GM19468 (cell line): Measurements from ENCODE around the gene SH3TC1.
A peak's percentile ranks its signal among the peaks of the same experiment; 100 is the strongest.

Experiments used
- ATAC-seq: cut with Tn5 transposase; IDR thresholded peaks from one replicate; pipeline ENCODE4 v1.9.1; 2021; ENCODE audit warnings: mild to moderate bottlenecking, moderate library complexity, moderate number of reproducible peaks; ENCODE audit not compliant: unreplicated experiment; ENCODE audit errors: extremely low read depth

Gene SH3TC1

DNA sequence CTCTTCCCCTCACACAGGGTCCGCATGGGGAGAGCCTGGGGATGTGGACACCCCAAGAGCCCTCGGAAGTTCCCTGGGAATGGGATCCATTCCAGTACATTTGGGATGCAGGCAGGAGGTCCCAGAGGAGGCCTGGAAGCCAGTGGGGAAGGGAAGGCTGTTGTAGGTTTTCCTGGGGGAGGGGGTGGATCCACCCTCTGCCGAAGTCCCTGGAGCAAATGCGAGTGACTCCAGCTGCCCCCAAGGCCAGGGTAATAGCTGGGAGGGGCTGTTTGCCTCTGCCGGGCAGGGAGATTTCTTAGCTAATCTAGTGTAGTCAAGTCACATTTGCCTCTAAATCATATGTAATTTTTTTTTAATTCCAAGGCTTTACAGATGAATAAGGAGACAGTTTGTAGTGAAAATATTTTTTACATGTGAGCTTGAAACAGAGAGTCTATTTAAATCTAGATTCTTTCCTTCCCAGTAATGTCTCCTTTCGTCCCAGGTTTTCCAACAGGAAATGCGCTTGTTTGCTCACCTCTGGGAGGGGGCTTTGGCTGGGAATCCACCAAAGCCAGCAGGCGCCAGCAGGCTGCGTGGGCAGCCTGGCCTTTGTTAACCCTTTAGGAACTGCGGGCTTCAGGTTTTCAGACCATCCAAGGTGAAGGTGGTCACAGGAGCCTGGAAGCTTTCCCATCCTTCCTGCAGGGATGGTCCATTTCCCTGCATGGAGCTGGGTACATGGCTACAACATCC, 26.8 kb downstream of the SH3TC1 start:
- no peak for ATAC-seq

DNA sequence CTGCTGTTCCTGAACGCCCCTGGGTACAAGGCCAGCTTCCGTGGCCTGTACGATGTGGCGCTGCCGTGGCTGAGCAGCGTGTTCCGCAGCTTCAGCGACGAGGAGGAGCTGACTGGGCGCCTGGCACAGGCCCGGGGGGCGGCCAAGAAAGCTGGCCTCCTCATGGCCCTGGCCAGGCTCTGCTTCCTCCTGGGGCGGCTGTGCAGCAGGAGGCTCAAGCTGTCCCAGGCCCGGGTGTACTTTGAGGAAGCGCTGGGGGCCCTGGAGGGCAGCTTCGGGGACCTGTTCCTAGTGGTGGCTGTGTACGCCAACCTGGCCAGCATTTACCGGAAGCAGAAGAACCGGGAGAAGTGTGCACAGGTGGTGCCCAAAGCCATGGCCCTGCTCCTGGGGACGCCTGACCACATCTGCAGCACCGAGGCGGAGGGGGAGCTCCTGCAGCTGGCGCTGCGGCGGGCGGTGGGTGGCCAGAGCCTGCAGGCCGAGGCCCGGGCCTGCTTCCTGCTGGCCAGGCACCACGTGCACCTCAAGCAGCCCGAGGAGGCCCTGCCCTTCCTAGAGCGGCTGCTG, 28.2 kb downstream of the SH3TC1 start:
- ATAC-seq, result no peak

DNA sequence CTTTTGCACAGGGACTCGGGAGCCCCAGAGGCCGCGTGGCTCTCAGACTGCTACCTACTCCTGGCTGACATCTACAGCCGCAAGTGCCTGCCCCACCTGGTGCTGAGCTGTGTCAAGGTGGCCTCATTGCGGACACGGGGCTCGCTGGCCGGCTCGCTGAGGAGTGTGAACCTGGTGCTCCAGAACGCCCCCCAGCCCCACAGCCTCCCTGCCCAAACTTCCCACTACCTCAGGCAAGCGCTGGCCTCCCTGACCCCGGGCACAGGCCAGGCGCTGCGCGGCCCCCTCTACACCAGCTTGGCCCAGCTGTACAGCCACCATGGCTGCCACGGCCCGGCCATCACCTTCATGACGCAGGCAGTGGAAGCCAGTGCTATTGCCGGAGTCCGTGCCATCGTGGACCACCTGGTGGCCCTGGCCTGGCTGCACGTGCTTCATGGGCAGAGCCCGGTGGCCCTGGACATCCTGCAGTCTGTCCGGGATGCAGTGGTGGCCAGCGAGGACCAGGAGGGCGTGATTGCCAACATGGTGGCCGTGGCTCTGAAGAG, 28.8 kb downstream of the SH3TC1 start:
- ATAC-seq, result no peak

DNA sequence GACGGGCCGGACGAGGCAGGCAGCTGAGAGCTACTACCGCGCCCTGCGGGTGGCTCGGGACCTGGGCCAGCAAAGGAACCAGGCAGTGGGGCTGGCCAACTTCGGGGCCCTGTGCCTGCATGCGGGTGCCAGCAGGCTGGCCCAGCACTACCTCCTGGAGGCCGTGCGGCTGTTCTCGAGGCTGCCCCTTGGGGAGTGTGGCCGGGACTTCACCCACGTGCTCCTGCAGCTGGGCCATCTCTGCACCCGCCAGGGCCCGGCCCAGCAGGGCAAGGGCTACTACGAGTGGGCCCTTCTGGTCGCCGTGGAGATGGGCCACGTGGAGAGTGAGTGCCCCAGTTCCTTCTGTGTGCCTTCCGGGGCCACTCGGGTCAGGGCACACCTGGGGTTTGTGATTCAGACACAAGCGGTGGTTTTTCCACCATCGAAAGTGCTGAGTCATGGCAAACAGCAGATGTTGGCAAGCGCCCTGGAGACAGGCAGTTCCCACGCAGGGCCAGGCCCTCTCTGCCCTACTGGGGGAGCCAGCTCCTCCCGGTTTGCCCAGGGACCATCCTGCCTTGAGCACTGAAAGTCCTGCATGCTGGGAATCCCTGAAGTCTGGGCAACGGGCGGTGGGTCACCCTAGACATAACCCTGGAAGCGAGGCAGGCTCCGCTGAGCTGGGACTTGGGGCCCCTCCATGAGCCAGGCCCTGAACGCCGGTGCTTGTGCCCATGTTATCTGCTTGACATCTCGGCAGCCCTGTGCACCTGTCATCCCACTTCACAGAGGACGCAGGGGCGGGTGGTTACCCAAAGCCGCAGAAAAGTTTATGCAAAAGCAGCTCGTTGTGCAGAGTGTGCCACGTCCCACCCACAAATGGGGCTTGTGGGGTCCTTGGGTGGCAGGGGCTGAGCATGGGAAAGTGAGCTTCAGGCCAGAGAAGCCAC, 29.5 kb downstream of the SH3TC1 start:
- ATAC-seq, result peak; percentile 53

DNA sequence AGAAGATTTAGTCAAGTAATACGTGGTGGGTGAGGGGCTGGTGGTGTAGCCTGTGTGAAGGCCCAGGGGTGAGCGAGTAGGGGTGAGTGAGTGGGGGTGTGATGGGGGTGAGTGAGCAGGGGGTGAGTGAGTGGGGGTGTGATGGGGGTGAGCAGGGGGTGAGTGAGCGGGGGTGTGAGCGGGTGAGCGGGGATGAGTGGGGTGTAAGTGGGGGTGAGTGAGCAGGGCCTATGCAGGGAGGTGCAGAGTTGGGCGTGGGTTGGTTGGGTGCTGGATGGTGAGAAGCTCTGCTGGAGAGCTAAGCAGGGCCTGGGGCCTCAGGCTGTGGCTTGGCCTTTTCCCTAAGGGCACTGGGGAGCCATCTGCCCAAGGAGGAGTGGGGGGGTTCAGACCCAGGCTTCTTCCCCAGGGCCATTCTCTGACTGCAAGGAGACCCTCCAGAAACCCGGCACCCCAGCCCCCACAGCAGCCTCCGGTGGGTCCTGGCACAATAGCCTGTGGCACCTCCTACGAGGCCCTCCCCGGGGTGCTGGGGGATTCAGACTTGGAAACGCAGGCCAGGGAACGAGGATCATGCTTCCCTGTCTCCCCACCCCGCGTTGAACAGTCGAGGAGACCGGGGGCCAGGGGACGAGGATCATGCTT, 30.4 kb downstream of the SH3TC1 start:
- ATAC-seq, result no peak

DNA sequence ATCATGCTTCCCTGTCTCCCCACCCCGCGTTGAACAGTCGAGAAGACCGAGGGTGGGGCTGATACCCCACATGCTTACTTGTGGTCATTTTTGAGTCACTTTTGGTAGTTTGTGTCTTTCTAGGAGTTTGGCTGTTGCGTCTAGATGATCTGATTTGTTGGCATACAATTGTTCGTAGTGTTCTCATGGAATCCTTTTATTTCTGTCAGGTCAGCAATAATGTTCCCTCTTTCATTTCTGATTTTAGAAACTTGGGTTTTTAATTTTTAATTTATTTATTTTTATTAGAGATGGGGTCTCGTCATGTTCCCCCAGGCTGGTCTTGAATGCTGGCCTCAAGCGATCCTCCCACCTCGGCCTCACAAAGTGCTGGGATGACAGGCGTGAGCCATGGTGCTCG, 30.9 kb downstream of the SH3TC1 start:
- ATAC-seq, result no peak

DNA sequence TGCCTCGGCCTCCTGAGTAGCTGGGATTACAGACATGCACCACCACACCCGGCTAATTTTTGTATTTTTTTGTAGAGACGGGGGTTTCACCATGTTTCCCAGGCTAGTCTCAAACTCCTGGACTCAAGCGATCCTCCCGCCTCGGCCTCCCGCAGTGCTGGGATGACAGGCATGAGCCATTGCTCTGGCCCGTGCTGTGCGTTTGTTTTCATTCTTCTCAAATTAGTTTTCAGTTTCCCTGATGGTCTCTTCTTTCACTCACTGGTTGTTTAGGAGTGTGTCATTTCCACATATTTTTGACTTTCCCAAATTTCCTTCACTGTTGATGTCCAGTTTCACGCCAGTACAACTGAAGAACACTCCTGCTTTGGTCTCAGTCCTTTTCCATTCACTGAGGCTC, 31.8 kb downstream of the SH3TC1 start:
- ATAC-seq, result no peak

DNA sequence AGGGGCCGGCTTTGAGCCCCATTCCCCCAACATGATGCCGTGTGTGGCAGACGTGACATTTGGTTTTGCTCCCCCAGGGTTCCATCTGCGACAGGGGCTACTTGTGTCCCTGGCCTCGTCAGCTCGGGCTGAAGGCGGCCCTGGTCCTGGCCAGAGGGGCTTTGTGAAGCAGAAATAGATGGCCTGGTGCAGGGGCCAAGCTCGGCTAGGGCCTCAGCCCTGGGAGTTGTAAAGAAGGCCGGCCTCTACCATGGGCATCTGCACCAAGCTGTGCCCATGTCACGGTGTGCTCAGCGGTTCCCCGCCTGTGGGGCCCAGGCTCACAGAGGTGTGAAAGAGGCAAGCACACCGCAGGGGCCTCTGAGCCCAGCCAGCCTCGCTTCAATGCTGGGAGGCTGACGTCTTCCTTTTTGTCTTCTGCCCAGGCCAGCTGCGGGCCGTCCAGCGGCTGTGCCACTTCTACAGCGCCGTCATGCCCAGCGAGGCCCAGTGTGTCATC, 32.5 kb downstream of the SH3TC1 start:
- no peak for ATAC-seq

DNA sequence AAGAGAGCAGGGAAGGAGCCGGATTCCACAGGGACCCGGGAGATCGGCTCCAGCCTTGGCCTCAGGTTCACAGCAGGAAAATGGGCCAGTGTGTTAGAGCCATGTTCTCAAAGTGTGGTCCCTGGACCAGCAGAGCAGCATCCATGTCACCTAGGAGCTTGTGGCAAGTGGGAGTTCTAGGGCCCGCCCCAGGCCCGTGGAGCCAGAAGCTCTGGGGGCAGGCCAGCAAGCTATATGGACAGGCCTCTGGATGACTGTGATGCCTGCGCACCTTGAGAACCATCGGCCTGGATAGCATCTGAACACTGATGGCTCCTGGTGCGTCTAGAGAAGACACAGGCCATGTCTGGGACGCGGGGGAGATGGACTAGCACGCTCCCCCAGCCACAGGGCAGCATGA, 33.7 kb downstream of the SH3TC1 start:
- ATAC-seq, result no peak

DNA sequence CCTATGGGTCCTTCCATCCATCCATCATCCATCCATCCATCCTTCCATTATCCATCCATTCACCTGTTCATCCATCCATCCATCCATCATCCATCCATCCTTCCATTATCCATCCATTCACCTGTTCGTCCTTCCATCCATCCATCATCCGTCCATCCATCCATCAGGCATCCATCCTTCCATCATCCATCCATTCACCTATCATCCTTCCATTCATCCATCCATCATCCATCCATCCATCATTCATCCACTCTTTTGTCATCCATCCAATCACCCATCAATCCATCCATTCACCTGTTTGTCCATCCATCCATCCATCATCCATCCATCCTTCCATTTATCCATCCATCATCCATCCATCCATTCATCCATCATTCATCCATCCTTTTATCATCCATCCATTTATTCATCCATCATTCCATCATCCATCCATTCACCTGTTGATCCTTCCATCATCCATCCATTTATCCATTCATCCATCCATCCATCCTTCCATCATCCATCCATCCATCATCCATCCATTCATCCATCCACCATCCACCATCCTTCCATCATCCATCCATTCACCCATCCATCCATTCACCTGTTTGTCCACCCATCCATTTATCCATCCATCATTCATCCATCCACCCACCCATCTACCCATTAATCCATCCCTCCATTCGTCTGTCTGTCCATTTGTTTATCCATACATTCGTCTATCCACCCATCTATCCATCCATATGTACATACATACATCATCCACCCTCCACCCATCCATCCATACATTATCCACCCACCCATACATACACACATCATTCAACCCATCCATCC, 34.8 kb downstream of the SH3TC1 start:
- ATAC-seq, result no peak

DNA sequence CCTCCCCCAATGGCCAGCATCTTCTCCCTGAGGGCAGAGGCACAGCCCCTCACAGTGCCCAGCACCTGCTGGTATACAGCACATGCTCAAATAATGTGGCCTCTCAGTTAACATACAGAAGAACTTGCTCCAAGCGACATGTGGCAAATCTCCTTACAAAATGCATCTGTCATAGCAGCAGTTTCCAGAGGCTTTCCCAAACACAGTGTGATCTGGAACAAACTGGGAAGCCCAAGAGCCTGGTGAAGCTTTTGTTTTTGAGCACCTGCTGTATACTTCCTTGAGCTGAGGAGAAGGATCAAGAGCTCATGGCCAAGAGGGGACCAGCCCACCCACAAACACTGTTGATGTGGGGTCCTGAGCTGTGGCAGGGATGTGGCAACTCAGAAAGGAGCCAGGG, 35.6 kb downstream of the SH3TC1 start:
- ATAC-seq, result no peak

DNA sequence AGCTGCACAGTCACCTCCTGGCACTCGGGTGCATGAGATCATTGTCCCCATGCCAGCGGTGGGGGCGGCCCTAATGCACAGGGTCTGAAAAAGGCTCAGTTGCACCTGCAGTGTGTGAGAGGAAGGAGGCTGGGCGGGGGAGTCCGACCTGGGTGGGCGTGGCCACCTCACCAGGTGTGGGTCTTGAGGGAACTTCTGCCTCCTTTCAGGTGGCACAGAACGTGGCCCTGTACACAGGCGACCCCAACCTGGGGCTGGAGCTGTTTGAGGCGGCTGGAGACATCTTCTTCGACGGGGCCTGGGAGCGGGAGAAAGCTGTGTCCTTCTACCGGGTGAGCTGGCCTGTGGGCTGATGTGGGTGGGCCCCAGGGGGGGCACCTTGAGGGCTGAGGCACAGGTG, 36.1 kb downstream of the SH3TC1 start:
- ATAC-seq, result no peak

DNA sequence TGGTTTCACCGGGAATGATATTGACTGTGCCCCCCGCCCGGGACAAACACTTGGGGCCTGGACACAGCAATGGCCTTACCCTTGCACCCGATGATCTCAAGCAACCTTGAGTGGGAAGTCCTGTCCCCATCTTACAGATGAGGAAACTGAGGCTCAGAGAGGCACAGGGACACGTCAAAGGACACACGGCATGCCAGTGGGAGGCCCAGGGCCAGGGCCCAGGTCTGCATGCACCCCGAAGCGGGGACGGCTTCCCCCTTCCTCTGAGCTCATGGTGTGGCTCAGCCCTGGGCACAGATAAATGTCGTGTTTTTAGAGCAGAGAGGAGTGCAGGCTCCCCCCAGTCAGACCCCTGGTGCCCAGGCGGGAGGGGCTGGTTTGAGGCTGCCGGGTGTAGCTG, 36.6 kb downstream of the SH3TC1 start:
- ATAC-seq, result no peak

DNA sequence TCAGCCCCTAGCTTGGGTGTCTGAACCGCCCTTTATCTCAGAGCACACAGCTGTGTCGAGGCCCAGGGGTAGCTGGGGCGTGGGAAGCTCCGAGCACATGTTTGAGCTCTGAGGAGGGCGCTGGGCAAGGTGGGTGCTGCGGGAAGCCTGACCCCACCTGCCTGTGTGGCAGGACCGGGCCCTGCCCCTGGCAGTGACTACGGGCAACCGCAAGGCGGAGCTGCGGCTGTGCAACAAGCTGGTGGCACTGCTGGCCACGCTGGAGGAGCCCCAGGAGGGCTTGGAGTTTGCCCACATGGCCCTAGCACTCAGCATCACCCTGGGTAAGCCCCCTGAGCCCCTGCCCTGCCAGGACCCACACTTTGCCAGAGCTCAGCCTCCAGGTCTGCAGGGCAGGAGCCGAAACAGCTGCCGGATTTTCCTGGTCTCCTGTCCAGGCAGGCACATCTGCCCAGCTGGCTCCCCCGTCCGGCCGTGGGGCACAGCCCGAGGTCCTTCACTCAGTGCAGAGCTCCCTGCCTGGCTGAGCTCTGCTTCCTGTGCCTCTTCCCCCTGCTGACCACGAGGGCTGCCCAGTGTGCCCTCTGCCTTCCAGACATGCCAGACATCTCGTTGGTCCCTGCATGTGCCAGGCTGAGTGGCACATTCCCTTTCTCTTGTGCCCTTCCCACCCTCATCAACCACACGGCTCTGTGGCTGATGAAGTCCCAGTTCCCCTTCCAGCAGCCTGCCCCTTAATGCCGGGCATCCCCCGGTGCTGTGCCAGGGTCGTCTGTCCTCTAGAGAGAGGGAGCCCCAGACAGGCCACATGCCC, 37.2 kb downstream of the SH3TC1 start:
- no peak for ATAC-seq

DNA sequence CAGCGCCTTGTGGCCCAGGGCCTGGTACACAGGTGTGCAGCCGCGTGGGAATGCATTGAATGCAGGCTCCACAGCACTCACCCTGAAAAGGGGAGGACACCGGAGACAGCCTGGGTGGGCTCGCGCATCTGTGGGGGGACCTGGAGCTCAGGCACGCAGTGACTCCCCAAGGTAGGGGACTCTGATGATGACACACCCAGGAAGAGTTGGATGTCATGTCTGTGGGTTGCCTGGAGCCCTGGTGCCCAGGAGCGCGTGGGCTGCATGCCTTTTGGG, 37.8 kb downstream of the SH3TC1 start:
- no peak for ATAC-seq

DNA sequence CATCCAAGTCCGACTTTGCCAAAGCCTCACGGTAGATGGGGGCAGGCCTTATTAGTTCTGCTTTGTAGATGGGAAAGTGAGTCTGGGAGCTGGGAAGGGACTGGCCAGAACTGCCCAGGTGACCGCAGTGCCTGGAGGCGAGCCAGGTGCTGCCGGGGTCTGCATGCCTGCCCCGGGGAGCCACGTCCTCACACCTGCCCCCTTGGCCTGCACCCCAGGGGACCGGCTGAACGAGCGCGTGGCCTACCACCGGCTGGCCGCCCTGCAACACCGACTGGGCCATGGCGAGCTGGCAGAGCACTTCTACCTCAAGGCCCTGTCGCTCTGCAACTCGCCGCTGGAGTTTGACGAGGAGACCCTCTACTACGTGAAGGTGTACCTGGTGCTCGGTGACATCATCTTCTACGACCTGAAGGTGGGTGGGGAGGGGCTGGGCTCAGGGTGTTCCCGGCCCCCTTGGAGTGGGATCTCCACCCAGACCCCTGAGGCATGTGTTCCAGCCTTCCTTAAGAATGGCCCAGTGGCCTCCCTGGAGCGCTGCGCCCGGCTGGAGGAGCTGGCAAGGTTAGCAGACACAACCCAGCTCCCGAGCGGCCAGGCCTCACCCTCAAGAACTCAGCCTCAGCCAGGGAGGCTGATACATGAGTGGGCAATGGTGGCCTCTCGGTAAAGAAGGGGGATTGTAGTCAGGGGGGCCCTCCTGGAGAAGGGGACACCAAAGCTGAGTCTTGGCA, 38.3 kb downstream of the SH3TC1 start:
- ATAC-seq, result no peak

DNA sequence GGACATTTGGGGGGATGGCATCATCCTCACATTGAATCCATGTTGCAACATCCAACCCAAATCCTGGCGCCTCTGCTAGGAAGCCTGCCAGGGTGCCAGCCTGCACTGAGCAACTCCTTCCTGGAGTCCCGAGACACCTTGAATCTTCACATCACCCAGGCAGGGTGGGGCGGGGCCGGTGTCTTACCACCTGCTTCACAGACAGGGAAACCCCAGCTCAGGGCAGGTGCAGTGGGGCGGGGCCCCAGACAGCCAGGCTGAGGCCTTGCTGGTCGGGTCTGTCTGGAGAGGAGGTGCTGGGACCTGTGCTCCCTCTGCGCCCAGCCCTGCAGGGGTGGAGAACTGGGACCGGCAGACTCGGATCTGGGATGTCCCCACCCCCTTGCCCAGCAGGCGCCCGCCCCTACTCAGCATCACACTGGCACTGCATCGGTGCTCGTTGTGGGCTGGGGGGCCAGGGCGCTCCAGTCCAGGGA, 39.0 kb downstream of the SH3TC1 start:
- ATAC-seq, result no peak

DNA sequence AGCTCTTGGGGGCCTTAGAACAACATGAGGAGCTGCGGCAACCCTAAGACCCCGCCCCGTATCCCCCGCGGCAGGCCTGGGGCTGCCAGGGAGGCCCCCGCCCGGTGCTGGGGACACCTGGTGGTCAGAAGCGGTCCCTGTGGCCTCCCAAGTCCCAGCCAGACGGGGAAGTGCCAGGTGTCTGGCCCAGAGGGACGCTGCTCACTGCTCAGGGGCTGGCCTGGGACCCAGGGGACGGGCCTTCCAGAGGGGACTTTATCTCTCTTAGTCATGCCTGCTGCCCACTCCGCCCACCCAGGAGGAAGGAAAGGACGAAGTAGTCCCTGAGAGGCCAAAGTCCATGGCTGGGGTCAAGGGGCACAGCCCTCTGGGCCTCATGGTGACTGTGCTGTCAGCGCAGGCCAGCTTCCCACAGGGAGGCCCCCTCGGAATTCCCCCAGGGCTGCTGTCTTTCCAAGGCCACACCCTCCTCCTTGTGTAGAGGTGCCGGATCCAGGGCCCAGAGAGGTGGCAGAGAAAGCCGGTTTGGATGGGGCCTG, 39.5 kb downstream of the SH3TC1 start:
- ATAC-seq, result no peak
